ENCODE measurements around the gene SARDH. TPM values are rescaled to one million over a fixed set of nuclear protein-coding genes. Genes with fewer than 3 reads are reported as not detected.

The SARDH gene
- polyA plus RNA-seq, 3 donors: not detected

DNA sequence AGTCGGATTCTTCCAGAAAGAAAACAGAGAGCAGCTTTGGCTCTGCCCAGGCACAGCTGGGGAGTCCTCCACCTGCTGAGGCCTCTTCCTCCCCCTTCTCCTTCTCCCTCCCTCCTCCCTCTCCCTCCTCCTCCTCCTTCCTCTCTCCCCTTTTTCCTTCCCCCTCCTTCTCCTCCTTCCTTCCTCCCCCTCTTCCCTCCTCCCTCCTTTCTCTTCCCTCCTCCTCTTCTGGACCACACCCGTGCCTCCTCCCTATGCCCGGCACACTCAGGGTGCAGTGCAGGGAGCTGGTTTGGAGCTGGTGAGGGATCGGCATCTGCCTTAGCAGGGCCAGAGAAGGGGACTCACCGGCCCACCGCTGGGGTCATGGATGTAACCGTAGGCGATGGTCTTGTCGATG is 71.8 kb downstream of the SARDH start:
- Histone ChIP-seq H3K27ac (ENCODE audit: low read depth in 1 of 2, low read length in 2 of 2) (no peak overlapping the region), H3K4me3 (replicated peaks in 1 of 3; ENCODE audit: low read depth in 2 of 3, low read length in 3 of 3) (no peak overlapping the region), H3K4me2 (replicated peaks; ENCODE audit: extremely low read depth, low read length, poor library complexity, severe bottlenecking) (no peak overlapping the region), H3K36me3 (replicated peaks in 1 of 2; ENCODE audit: control insufficient read depth in 1 of 2, insufficient read depth in 2 of 2, low read length in 2 of 2) (no peaks in the 10 kb centered on the region), H3K4me1 (ENCODE audit: control insufficient read depth in 1 of 2, insufficient read depth in 2 of 2, low read length in 2 of 2) (no peaks in the 10 kb centered on the region), H3K27me3 (ENCODE audit: control insufficient read depth in 2 of 2, insufficient read depth in 2 of 2, low read length in 2 of 2) (no peaks in the 10 kb centered on the region), H4K20me1 (ENCODE audit: insufficient read depth, low read length) (no peaks in the 10 kb centered on the region), H2AFZ (ENCODE audit: insufficient read depth, low read depth, low read length, poor library complexity, severe bottlenecking) (no peak overlapping the region), H3K9me3 (replicated peaks in 1 of 2; ENCODE audit: control insufficient read depth in 1 of 2, insufficient read depth in 1 of 2, low read length in 2 of 2) (no peaks in the 10 kb centered on the region), H3K79me2 (ENCODE audit: insufficient read depth, low read length) (no peaks in the 10 kb centered on the region), H3K9ac (ENCODE audit: insufficient read depth, low read length, poor library complexity, severe bottlenecking) (no peak overlapping the region)
- intact Hi-C loops (cut with micrococcal nuclease): no loop called here
- Mint-ChIP-seq H3K4me3 (no peak overlapping the region), H3K4me1 (no peaks in the 10 kb centered on the region), H3K9me3 (peaks cover 0 to 3% (median 0%) of the 10 kb centered on the region in 7 donors), H3K36me3 (no peaks in the 10 kb centered on the region), H3K27me3 (ENCODE audit: low read depth in 3 of 3) (peaks cover 4 to 9% (median 6%) of the 10 kb centered on the region in 3 donors), H3K27ac (no peak overlapping the region)
- DNase-seq: no peak
- WGBS (ENCODE audit: insufficient coverage): 96% methylated on average over 9 of the region's 9 CpGs
- TF ChIP-seq, protein P1, sequence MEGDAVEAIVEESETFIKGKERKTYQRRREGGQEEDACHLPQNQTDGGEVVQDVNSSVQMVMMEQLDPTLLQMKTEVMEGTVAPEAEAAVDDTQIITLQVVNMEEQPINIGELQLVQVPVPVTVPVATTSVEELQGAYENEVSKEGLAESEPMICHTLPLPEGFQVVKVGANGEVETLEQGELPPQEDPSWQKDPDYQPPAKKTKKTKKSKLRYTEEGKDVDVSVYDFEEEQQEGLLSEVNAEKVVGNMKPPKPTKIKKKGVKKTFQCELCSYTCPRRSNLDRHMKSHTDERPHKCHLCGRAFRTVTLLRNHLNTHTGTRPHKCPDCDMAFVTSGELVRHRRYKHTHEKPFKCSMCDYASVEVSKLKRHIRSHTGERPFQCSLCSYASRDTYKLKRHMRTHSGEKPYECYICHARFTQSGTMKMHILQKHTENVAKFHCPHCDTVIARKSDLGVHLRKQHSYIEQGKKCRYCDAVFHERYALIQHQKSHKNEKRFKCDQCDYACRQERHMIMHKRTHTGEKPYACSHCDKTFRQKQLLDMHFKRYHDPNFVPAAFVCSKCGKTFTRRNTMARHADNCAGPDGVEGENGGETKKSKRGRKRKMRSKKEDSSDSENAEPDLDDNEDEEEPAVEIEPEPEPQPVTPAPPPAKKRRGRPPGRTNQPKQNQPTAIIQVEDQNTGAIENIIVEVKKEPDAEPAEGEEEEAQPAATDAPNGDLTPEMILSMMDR (IDR thresholded peaks at IDR 0.05): no peak

DNA sequence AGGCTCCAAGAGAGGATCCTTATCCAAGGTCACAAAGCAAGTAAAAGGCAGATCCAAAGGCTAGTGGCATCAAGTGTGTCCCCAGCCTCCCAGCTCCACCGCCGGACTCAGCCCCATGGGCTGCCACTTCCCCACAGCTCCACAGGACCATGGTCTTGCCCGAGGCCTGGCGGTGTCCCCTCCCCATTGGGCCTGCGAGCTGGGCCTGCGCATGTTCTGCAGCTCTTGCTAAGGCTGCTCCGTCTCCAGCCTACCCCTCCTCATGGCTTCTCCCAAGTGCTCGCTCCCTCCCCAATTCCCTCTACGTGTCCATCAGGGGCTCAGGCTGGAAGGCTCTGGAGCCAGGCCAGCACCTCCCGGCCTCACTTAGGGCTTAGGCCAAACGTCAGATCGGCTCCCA is 72.6 kb downstream of the SARDH start:
- H3K4me1 ChIP-seq (ENCODE audit: control insufficient read depth in 1 of 2, insufficient read depth in 2 of 2, low read length in 2 of 2): no peaks in the 10 kb centered on the region
- no peak overlapping the region for H3K27ac Mint-ChIP-seq
- no peaks in the 10 kb centered on the region for H3K36me3 Mint-ChIP-seq
- TF ChIP-seq, protein P1 (IDR thresholded peaks at IDR 0.05): no peak
- no peak overlapping the region for H3K4me3 ChIP-seq (replicated peaks in 1 of 3; ENCODE audit: low read depth in 2 of 3, low read length in 3 of 3)
- H3K9me3 Mint-ChIP-seq: peaks cover 0 to 2% (median 0%) of the 10 kb centered on the region in 7 donors
- H2AFZ ChIP-seq (ENCODE audit: insufficient read depth, low read depth, low read length, poor library complexity, severe bottlenecking): no peak overlapping the region
- no peak overlapping the region for H3K4me3 Mint-ChIP-seq
- no peaks in the 10 kb centered on the region for H4K20me1 ChIP-seq (ENCODE audit: insufficient read depth, low read length)
- H3K27ac ChIP-seq (ENCODE audit: low read depth in 1 of 2, low read length in 2 of 2): no peak overlapping the region
- no peaks in the 10 kb centered on the region for H3K36me3 ChIP-seq (replicated peaks in 1 of 2; ENCODE audit: control insufficient read depth in 1 of 2, insufficient read depth in 2 of 2, low read length in 2 of 2)
- H3K27me3 ChIP-seq (ENCODE audit: control insufficient read depth in 2 of 2, insufficient read depth in 2 of 2, low read length in 2 of 2): no peaks in the 10 kb centered on the region
- no peaks in the 10 kb centered on the region for H3K4me1 Mint-ChIP-seq
- no peak for DNase-seq
- no peak overlapping the region for H3K4me2 ChIP-seq (replicated peaks; ENCODE audit: extremely low read depth, low read length, poor library complexity, severe bottlenecking)
- no peak overlapping the region for H3K9ac ChIP-seq (ENCODE audit: insufficient read depth, low read length, poor library complexity, severe bottlenecking)
- H3K9me3 ChIP-seq (replicated peaks in 1 of 2; ENCODE audit: control insufficient read depth in 1 of 2, insufficient read depth in 1 of 2, low read length in 2 of 2): no peaks in the 10 kb centered on the region
- whole genome bisulfite sequencing (ENCODE audit: insufficient coverage): over 99% methylated on average over 9 of the region's 12 CpGs
- peaks cover 5 to 12% (median 9%) of the 10 kb centered on the region in 3 donors for H3K27me3 Mint-ChIP-seq (ENCODE audit: low read depth in 3 of 3)
- H3K79me2 ChIP-seq (ENCODE audit: insufficient read depth, low read length): no peaks in the 10 kb centered on the region
- intact Hi-C loops (cut with micrococcal nuclease): no loop called here
